HFF-Myc (cell line): ENCODE results near the gene SNTA1.
"Not testable (repeated sequence)": the region's sequence is repeated elsewhere in the genome, so short reads cannot be mapped to it uniquely, and the experiment has no call there.

ENCODE experiments used
- DNase-seq: peaks from one replicate; pipeline ENCODE4 v3.0.0-alpha.2; 2011; ENCODE audit warnings: low read depth; ENCODE audit errors: extremely low read depth
- H3K4me3 ChIP-seq: replicated peaks from 2 replicates; pipeline ENCODE4 v1.5.1; 2011; ENCODE audit warnings: low read depth, mild to moderate bottlenecking, control low read depth, low read length
- CTCF ChIP-seq: IDR thresholded peaks from 2 replicates; pipeline ENCODE4 v1.5.1; 2012; ENCODE audit warnings: mild to moderate bottlenecking, low read depth, low read length, control low read depth; ENCODE audit errors: missing control alignments

Gene SNTA1

GRCh38 chr20:33444797-33445560, 1.4 kb upstream of the SNTA1 start:
- no peak for DNase-seq
- TF ChIP-seq CTCF: peak; percentile 25
- H3K4me3 ChIP-seq: no peak overlapping the region

GRCh38 chr20:33443006-33443511, 504 bp downstream of the SNTA1 start:
- H3K4me3 ChIP-seq: peak overlapping the region; percentile 53
- no peak for DNase-seq
- no peak for TF ChIP-seq CTCF

- TF ChIP-seq CTCF: no peak
- H3K4me3 ChIP-seq: peak overlapping the region; percentile 53; the same call in 1 of the 2 replicates
These were observed 1.2 kb downstream of the SNTA1 start for GRCh38 chr20:33442136-33443005.

GRCh38 chr20:33441142-33441955, 2.2 kb downstream of the SNTA1 start:
- no peak for TF ChIP-seq CTCF
- no peak for DNase-seq
- no peak overlapping the region for H3K4me3 ChIP-seq

More at GRCh38 chr20:33442136-33443005, 1.2 kb downstream of the SNTA1 start:
- DNase-seq: no peak

GRCh38 chr20:33440562-33440961, 3.0 kb downstream of the SNTA1 start:
- not testable (repeated sequence) for DNase-seq, H3K4me3 ChIP-seq

GRCh38 chr20:33438481-33438880, 5.1 kb downstream of the SNTA1 start:
- TF ChIP-seq CTCF: no peak
- no peak for DNase-seq
- H3K4me3 ChIP-seq: no peak overlapping the region
